SK-N-MC (cell line): ENCODE measurements around the gene TPGS1.

Source experiments
- EZH2 ChIP-seq: fragments of 200-600 bp; sonication (generic); IDR thresholded peaks from one replicate; pipeline ENCODE4 v1.6.1; 2017; ENCODE audit warnings: antibody characterized with exemption
- FOXP2 ChIP-seq: optimal IDR thresholded peaks from 2 replicates; pipeline ENCODE3; 2011; ENCODE audit warnings: mild to moderate bottlenecking, moderate library complexity; ENCODE audit not compliant: insufficient read depth; ENCODE audit errors: extremely low read length, control extremely low read depth
- POLR2AphosphoS5 ChIP-seq: IDR thresholded peaks from 2 replicates; pipeline ENCODE4 v1.6.1; 2012; ENCODE audit warnings: mild to moderate bottlenecking, low read depth, low read length, borderline replicate concordance

- no peak for TF ChIP-seq EZH2
- no peak for TF ChIP-seq POLR2AphosphoS5
- no peak for TF ChIP-seq FOXP2
Observed at GRCh38 chr19:547117-547516, 39.8 kb downstream of the TPGS1 start.
